Measurements from ENCODE around the gene C14orf119.

Gene C14orf119

GRCh38 chr14:23115039-23115731 is 19.9 kb downstream of the C14orf119 start:
- ATAC-seq (ENCODE audit: low read depth) (no peak), DNase-seq (ENCODE audit: low spot score in 2 of 2) (no peak)

GRCh38 chr14:23115918-23116317 is 20.6 kb downstream of the C14orf119 start:
- no peak for DNase-seq (ENCODE audit: low spot score in 2 of 2)
- Mint-ChIP-seq H3K27me3 (peaks cover 5% of the 10 kb centered on the region), H3K36me3 (no peaks in the 10 kb centered on the region), H3K4me3 (no peak overlapping the region), H3K9me3 (no peaks in the 10 kb centered on the region), H3K27ac (no peak overlapping the region), H3K4me1 (peaks cover 19% of the 10 kb centered on the region)
- no peak for ATAC-seq (ENCODE audit: low read depth)

More at GRCh38 chr14:23115039-23115731, 19.9 kb downstream of the C14orf119 start:
- Mint-ChIP-seq H3K36me3 (no peaks in the 10 kb centered on the region), H3K9me3 (no peaks in the 10 kb centered on the region), H3K27ac (no peak overlapping the region), H3K4me1 (peaks cover 13% of the 10 kb centered on the region), H3K4me3 (no peak overlapping the region), H3K27me3 (peaks cover 5% of the 10 kb centered on the region)

- no peaks in the 10 kb centered on the region for H3K9me3 Mint-ChIP-seq
- ATAC-seq (ENCODE audit: low read depth) (no peak), DNase-seq (ENCODE audit: low spot score in 2 of 2) (no peak)
- H3K4me1 Mint-ChIP-seq = peaks cover 26% of the 10 kb centered on the region
- H3K27ac Mint-ChIP-seq = no peak overlapping the region
- H3K36me3 Mint-ChIP-seq = no peaks in the 10 kb centered on the region
- H3K4me3 Mint-ChIP-seq = no peak overlapping the region
- H3K27me3 Mint-ChIP-seq = peaks cover 5% of the 10 kb centered on the region
These were observed 22.2 kb downstream of the C14orf119 start for GRCh38 chr14:23117371-23118020.

- Mint-ChIP-seq H3K9me3 (no peaks in the 10 kb centered on the region), H3K27ac (peak within 1 kb of the TSS; percentile 90), H3K27me3 (peaks cover 5% of the 10 kb centered on the region), H3K4me1 (peaks cover 29% of the 10 kb centered on the region), H3K36me3 (no peaks in the 10 kb centered on the region), H3K4me3 (peak within 1 kb of the TSS; percentile 39)
- DNase-seq (ENCODE audit: low spot score in 2 of 2) = no peak
- no peak for ATAC-seq (ENCODE audit: low read depth)
These were observed 23.4 kb downstream of the C14orf119 start, which contains the start of gene CEBPE for GRCh38 chr14:23118506-23119362. Gene CEBPE, minus strand, starts transcription at chr14:23119255. Its CDS starts 164 bp downstream, at chr14:23119091.

GRCh38 chr14:23119363-23120327 is 24.3 kb downstream of the C14orf119 start:
- Mint-ChIP-seq H3K27me3 (peaks cover 3% of the 10 kb centered on the region), H3K27ac (peak overlapping the region; percentile 90), H3K36me3 (no peaks in the 10 kb centered on the region), H3K4me3 (peak overlapping the region; percentile 31), H3K4me1 (peaks cover 28% of the 10 kb centered on the region), H3K9me3 (no peaks in the 10 kb centered on the region)
- peak; percentile 30 to 48 for DNase-seq (ENCODE audit: low spot score in 2 of 2)
- peak; percentile 73 for ATAC-seq (ENCODE audit: low read depth)

GRCh38 chr14:23120541-23121251 is 25.4 kb downstream of the C14orf119 start:
- Mint-ChIP-seq H3K27me3 (no peaks in the 10 kb centered on the region), H3K27ac (peak overlapping the region; percentile 90), H3K9me3 (no peaks in the 10 kb centered on the region), H3K4me1 (peaks cover 28% of the 10 kb centered on the region), H3K36me3 (no peaks in the 10 kb centered on the region), H3K4me3 (peak overlapping the region; percentile 87)
- ATAC-seq (ENCODE audit: low read depth) = peak; percentile 73
- peak; percentile 78 to 82 for DNase-seq (ENCODE audit: low spot score in 2 of 2)

GRCh38 chr14:23121361-23121771 is 26.1 kb downstream of the C14orf119 start:
- Mint-ChIP-seq H3K27ac (peak overlapping the region; percentile 90), H3K27me3 (no peaks in the 10 kb centered on the region), H3K36me3 (no peaks in the 10 kb centered on the region), H3K4me3 (peak overlapping the region; percentile 87), H3K9me3 (no peaks in the 10 kb centered on the region), H3K4me1 (peaks cover 28% of the 10 kb centered on the region)
- ATAC-seq (ENCODE audit: low read depth) = peak; percentile 50
- DNase-seq (ENCODE audit: low spot score in 2 of 2) = peak in 1 of 2 donors; percentile 32

- Mint-ChIP-seq H3K9me3 (no peaks in the 10 kb centered on the region), H3K36me3 (no peaks in the 10 kb centered on the region), H3K4me1 (peaks cover 28% of the 10 kb centered on the region), H3K4me3 (no peak overlapping the region), H3K27me3 (no peaks in the 10 kb centered on the region), H3K27ac (no peak overlapping the region)
- no peak for DNase-seq (ENCODE audit: low spot score in 2 of 2)
- ATAC-seq (ENCODE audit: low read depth) = no peak
These were observed 26.8 kb downstream of the C14orf119 start for GRCh38 chr14:23122086-23122485.

- Mint-ChIP-seq H3K27me3 (no peaks in the 10 kb centered on the region), H3K9me3 (no peaks in the 10 kb centered on the region), H3K4me3 (no peak overlapping the region), H3K36me3 (no peaks in the 10 kb centered on the region), H3K4me1 (peaks cover 34% of the 10 kb centered on the region), H3K27ac (peak overlapping the region; percentile 18)
- ATAC-seq (ENCODE audit: low read depth) (no peak), DNase-seq (ENCODE audit: low spot score in 2 of 2) (no peak)
These were observed 28.1 kb downstream of the C14orf119 start for GRCh38 chr14:23123419-23123818.

- Mint-ChIP-seq H3K27me3 (no peaks in the 10 kb centered on the region), H3K27ac (peak overlapping the region; percentile 20), H3K4me3 (no peak overlapping the region), H3K9me3 (no peaks in the 10 kb centered on the region), H3K4me1 (peaks cover 32% of the 10 kb centered on the region), H3K36me3 (no peaks in the 10 kb centered on the region)
- DNase-seq (ENCODE audit: low spot score in 2 of 2) = no peak
- no peak for ATAC-seq (ENCODE audit: low read depth)
These were observed 29.1 kb downstream of the C14orf119 start for GRCh38 chr14:23124337-23124954.

- DNase-seq (ENCODE audit: low spot score in 2 of 2) (no peak), ATAC-seq (ENCODE audit: low read depth) (no peak)
- Mint-ChIP-seq H3K9me3 (no peaks in the 10 kb centered on the region), H3K4me3 (no peak overlapping the region), H3K4me1 (peaks cover 29% of the 10 kb centered on the region), H3K27ac (peak overlapping the region; percentile 20), H3K27me3 (no peaks in the 10 kb centered on the region), H3K36me3 (no peaks in the 10 kb centered on the region)
These were observed 29.7 kb downstream of the C14orf119 start for GRCh38 chr14:23125011-23125410.

GRCh38 chr14:23125933-23126524 is 30.7 kb downstream of the C14orf119 start:
- ATAC-seq (ENCODE audit: low read depth) (no peak), DNase-seq (ENCODE audit: low spot score in 2 of 2) (no peak)
- H3K4me1 Mint-ChIP-seq = peaks cover 23% of the 10 kb centered on the region
- no peak overlapping the region for H3K4me3 Mint-ChIP-seq
- H3K27ac Mint-ChIP-seq = no peak overlapping the region
- H3K27me3 Mint-ChIP-seq = no peaks in the 10 kb centered on the region
- no peaks in the 10 kb centered on the region for H3K36me3 Mint-ChIP-seq
- H3K9me3 Mint-ChIP-seq = no peaks in the 10 kb centered on the region
